Measurements from ENCODE around the gene CUX1. TPM values are rescaled to one million over a fixed set of nuclear protein-coding genes. Genes with fewer than 3 reads are reported as not detected.
"Not testable (repeated sequence)": the region's sequence is repeated elsewhere in the genome, so short reads cannot be mapped to it uniquely, and the experiment has no call there.

Gene CUX1
- total RNA-seq, 1 donor from 2014 or later, result 118 TPM

GRCh38 chr7:102178410-102178809 is 361.0 kb downstream of the CUX1 start:
- no peak for DNase-seq (ENCODE audit: low spot score)
- H3K36me3 Mint-ChIP-seq (ENCODE audit: low read depth), result peaks cover 22% of the 10 kb centered on the region
- no peak for TF ChIP-seq CTCF (IDR thresholded peaks at IDR 0.05)
- H3K27me3 Mint-ChIP-seq (ENCODE audit: low read depth), result no peaks in the 10 kb centered on the region
- no peak overlapping the region for H3K27ac Mint-ChIP-seq (ENCODE audit: unreplicated experiment)
- no peaks in the 10 kb centered on the region for H3K9me3 Mint-ChIP-seq (ENCODE audit: low read depth)
- no peaks in the 10 kb centered on the region for H3K4me1 Mint-ChIP-seq (ENCODE audit: low read depth)
- H3K4me3 Mint-ChIP-seq (ENCODE audit: unreplicated experiment), result no peak overlapping the region

GRCh38 chr7:102180727-102181126 is 363.3 kb downstream of the CUX1 start:
- no peak for DNase-seq (ENCODE audit: low spot score)
- Mint-ChIP-seq H3K36me3 (ENCODE audit: low read depth) (peaks cover 29% of the 10 kb centered on the region), H3K27ac (ENCODE audit: unreplicated experiment) (no peak overlapping the region), H3K27me3 (ENCODE audit: low read depth) (no peaks in the 10 kb centered on the region), H3K4me3 (ENCODE audit: unreplicated experiment) (no peak overlapping the region), H3K9me3 (ENCODE audit: low read depth) (no peaks in the 10 kb centered on the region), H3K4me1 (ENCODE audit: low read depth) (no peaks in the 10 kb centered on the region)
- no peak for TF ChIP-seq CTCF (IDR thresholded peaks at IDR 0.05)

- no peaks in the 10 kb centered on the region for H3K4me1 Mint-ChIP-seq (ENCODE audit: low read depth)
- H3K4me3 Mint-ChIP-seq (ENCODE audit: unreplicated experiment), result no peak overlapping the region
- no peaks in the 10 kb centered on the region for H3K27me3 Mint-ChIP-seq (ENCODE audit: low read depth)
- no peak overlapping the region for H3K27ac Mint-ChIP-seq (ENCODE audit: unreplicated experiment)
- DNase-seq (ENCODE audit: low spot score), result no peak
- H3K36me3 Mint-ChIP-seq (ENCODE audit: low read depth), result peaks cover 32% of the 10 kb centered on the region
- TF ChIP-seq CTCF (IDR thresholded peaks at IDR 0.05), result no peak
- no peaks in the 10 kb centered on the region for H3K9me3 Mint-ChIP-seq (ENCODE audit: low read depth)
Measured at GRCh38 chr7:102181517-102181916, 364.1 kb downstream of the CUX1 start.

- no peak for TF ChIP-seq CTCF (IDR thresholded peaks at IDR 0.05)
- DNase-seq (ENCODE audit: low spot score), result no peak
- Mint-ChIP-seq H3K27ac (ENCODE audit: unreplicated experiment) (no peak overlapping the region), H3K9me3 (ENCODE audit: low read depth) (no peaks in the 10 kb centered on the region), H3K4me1 (ENCODE audit: low read depth) (no peaks in the 10 kb centered on the region), H3K36me3 (ENCODE audit: low read depth) (peaks cover 34% of the 10 kb centered on the region), H3K27me3 (ENCODE audit: low read depth) (no peaks in the 10 kb centered on the region), H3K4me3 (ENCODE audit: unreplicated experiment) (no peak overlapping the region)
Measured at GRCh38 chr7:102182016-102182415, 364.6 kb downstream of the CUX1 start.

- H3K27me3 Mint-ChIP-seq (ENCODE audit: low read depth); H3K9me3 Mint-ChIP-seq (ENCODE audit: low read depth); H3K27ac Mint-ChIP-seq (ENCODE audit: unreplicated experiment); H3K4me1 Mint-ChIP-seq (ENCODE audit: low read depth); H3K4me3 Mint-ChIP-seq (ENCODE audit: unreplicated experiment); DNase-seq (ENCODE audit: low spot score): not testable (repeated sequence)
- H3K36me3 Mint-ChIP-seq (ENCODE audit: low read depth), result peaks cover 29% of the 10 kb centered on the region
Measured at GRCh38 chr7:102183848-102184247, 366.4 kb downstream of the CUX1 start.

- Mint-ChIP-seq H3K36me3 (ENCODE audit: low read depth) (peaks cover 29% of the 10 kb centered on the region), H3K4me1 (ENCODE audit: low read depth) (no peaks in the 10 kb centered on the region), H3K27ac (ENCODE audit: unreplicated experiment) (no peak overlapping the region), H3K4me3 (ENCODE audit: unreplicated experiment) (no peak overlapping the region), H3K9me3 (ENCODE audit: low read depth) (no peaks in the 10 kb centered on the region), H3K27me3 (ENCODE audit: low read depth) (no peaks in the 10 kb centered on the region)
- DNase-seq (ENCODE audit: low spot score), result no peak
- TF ChIP-seq CTCF (IDR thresholded peaks at IDR 0.05), result no peak
Measured at GRCh38 chr7:102184303-102184702, 366.9 kb downstream of the CUX1 start.
